ENCODE results near the gene ANK3.

- TF ChIP-seq, protein P1, sequence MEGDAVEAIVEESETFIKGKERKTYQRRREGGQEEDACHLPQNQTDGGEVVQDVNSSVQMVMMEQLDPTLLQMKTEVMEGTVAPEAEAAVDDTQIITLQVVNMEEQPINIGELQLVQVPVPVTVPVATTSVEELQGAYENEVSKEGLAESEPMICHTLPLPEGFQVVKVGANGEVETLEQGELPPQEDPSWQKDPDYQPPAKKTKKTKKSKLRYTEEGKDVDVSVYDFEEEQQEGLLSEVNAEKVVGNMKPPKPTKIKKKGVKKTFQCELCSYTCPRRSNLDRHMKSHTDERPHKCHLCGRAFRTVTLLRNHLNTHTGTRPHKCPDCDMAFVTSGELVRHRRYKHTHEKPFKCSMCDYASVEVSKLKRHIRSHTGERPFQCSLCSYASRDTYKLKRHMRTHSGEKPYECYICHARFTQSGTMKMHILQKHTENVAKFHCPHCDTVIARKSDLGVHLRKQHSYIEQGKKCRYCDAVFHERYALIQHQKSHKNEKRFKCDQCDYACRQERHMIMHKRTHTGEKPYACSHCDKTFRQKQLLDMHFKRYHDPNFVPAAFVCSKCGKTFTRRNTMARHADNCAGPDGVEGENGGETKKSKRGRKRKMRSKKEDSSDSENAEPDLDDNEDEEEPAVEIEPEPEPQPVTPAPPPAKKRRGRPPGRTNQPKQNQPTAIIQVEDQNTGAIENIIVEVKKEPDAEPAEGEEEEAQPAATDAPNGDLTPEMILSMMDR (IDR thresholded peaks at IDR 0.05; ENCODE audit: low read length), result no peak
- TF ChIP-seq EZH2 (optimal IDR thresholded peaks at IDR 0.05; ENCODE audit: low read depth, low read length) (no peak), EZH2phosphoT487 (IDR thresholded peaks at IDR 0.05; ENCODE audit: low read length) (no peak)
Measured at GRCh38 chr10:60069311-60069710, 320.4 kb downstream of the ANK3 start.

All from MM.1S (cell line).